Measurements from ENCODE around the gene COL26A1.

- TF ChIP-seq POLR2A (IDR thresholded peaks at IDR 0.05; ENCODE audit: low read length): no peak
- no peak for TF ChIP-seq GATA1 (IDR thresholded peaks at IDR 0.05; ENCODE audit: low read depth, low read length)
Observed at GRCh38 chr7:101575168-101575567, 212.5 kb downstream of the COL26A1 start.
